Measurements from ENCODE around the gene SHROOM2.
"Not testable (repeated sequence)": the region's sequence is repeated elsewhere in the genome, so short reads cannot be mapped to it uniquely, and the experiment has no call there.

The SHROOM2 gene

DNA sequence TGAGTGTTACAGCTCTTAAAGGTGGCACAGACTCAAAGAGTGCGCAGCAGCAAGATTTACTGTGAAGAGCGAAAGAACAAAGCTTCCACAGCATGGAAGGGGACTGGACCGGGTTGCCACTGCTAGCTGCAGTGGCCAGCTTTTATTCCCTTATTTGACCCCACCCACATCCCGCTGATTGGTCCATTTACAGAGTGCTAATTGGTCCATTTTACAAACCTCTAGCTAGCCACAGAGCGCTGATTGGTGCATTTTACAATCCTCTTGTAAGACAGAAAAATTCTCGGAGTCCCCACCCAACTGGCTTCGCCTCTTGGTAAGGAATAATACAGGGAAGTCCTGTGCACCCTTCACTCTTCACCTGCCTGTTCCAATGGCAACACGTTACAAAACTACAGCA lies 1.9 kb upstream of the SHROOM2 start:
- FAIRE-seq (no peak), DNase-seq (ENCODE audit: extremely low spot score, insufficient read length, low read depth) (no peak)

DNA sequence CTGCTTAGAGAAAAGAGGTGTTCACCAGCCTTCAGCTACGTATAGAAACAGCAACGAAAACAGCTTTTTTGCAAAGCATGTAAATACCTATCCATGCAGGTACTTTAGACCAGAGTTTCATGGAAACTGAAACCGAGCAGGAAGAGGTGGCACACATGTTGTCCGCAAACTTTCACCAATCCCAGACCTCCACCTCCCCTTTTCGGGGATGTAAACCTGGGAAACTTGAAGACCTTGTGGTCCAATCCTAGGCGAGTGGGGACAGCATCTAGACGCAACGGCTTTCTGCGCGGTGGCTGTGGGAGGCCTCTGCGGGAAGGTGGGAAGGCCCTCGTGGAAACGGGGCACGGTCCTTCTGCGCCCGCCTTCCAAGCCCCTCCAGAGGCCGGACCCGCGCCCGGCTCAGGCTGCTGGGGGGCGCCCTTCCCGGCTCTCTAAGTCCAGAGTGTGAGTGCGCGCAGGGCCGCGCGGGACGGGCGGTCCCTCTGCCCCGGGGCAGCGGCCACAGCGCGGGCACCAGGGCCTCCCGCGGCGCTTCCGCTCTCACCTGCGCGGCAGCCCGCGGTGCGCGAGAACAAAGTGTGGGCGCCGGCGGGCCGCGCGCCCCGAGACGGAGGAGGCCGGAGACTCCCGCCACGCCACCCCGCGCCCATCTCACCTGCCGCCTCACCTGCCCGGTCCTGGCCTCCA lies 830 bp upstream of the SHROOM2 start:
- FAIRE-seq (no peak), DNase-seq (ENCODE audit: extremely low spot score, insufficient read length, low read depth) (no peak)

DNA sequence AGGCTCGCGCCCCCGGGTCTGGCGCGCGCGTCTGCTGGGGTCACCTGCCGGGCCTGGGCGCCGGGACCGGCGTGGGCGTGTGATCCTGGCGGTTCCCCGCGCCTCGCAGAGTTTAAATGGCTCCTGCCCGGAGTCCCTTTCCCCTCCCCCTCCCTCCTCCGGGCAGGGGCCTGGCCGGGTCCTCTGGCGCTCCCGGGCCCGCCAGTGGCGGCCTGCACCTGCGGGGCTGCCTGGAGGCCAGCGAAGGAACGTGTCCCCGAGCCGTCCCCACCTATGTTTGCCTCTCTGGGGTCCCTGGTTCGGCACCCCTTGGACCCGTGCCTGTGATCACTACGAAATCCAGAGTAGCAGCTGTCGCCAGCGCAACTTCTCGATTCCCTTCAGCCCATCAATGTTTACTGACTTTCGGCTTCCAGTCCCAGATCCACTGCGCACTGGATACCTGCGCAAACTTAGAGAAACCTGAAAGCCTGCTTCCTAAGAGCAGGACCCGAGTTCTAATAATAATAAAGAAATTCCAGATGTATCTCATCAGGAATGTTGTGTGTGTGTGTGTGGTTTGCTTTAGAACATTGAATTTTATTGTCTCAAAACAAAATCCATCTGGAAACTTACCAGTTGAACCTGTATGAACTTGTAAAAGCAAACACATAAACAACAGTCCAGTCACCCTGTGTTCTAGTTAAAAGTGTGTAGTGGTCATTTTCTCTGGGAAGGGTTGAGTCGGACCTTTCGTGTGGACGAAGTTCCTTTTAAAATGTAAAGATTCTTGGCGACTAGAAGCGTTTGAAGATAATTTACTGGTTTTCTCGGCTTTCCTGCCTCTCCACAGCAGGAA lies 788 bp downstream of the SHROOM2 start:
- FAIRE-seq (no peak), DNase-seq (ENCODE audit: extremely low spot score, insufficient read length, low read depth) (no peak)

DNA sequence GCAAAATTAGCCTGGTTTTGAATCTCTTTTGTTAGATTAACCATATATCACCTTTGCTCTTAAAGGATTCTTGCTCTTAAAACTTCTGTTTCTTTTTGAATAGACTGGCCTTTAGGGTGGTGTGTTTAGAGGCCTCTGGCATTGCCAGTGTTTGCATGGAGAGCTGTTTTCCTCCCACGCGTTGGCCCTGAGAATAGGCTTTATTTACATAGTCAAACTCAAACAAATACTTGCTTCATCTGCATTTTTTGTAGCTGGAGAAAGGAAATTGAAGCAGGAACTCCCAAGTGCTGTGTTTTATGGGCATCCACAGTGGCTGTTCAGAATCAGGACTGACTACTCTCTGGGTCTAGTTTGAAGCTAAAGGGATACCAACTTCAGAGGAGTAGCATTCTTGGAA lies 2.7 kb downstream of the SHROOM2 start:
- DNase-seq (ENCODE audit: extremely low spot score, insufficient read length, low read depth) (no peak), FAIRE-seq (no peak)

DNA sequence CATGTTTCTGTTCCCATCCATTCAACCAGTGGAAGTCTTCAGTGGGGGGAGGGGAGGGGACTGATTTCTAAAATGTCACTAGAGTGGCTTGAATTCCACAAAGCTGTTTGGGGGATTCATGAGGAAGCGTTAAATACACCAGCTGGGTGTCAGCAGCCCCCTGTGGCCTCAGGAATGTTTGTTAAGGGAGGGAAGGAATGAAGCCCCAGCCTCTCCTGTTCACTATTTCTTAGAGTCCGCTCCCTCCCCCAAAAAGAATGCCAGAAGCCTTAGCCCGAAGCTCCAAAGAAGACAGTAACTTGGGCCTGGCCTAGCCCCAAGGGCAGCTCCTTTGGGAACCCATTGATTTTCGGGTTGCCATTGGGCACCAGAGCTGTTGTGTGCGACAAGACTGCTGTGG lies 3.3 kb downstream of the SHROOM2 start:
- FAIRE-seq (no peak), DNase-seq (ENCODE audit: extremely low spot score, insufficient read length, low read depth) (no peak)

DNA sequence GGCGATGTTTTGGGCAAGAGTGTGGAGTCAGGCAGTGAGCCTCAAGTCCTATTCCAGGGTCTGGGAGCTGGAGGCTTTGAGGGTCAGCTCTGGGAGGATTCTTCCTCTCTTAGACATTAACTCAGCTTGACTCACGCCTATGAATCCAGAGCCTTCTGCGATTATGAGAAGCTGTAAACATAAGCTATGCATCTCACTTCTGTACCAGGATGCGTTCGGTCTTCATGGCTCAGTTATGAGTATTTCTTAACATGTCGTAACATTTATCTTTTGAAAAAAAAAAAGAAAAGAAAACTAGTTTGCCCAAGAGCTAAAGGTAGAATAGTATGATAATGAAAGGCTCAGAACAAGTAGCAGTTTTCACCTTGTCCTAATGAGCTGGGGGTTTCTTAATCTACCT lies 4.6 kb downstream of the SHROOM2 start:
- no peak for DNase-seq (ENCODE audit: extremely low spot score, insufficient read length, low read depth)

DNA sequence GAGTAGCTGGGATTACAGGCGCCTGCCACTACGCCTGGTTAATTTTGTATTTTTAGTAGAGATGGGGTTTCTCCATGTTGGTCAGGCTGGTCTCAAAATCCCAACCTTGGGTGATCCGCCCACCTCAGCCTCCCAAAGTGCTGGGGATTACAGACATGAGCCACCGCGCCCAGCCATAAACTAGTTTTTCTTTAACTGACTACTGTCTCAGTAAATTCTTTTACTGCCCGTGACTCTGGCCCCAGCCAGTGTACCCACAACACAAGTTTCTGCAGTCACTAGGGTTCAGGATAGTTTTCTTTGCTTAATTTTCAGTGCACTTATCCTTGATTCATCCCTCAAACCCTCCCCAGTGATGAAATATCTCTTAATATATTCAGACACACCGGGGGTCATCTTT lies 8.3 kb downstream of the SHROOM2 start:
- no peak for DNase-seq (ENCODE audit: extremely low spot score, insufficient read length, low read depth)
- FAIRE-seq: no peak

More for the DNA sequence above, 4.6 kb downstream of the SHROOM2 start:
- FAIRE-seq: no peak

DNA sequence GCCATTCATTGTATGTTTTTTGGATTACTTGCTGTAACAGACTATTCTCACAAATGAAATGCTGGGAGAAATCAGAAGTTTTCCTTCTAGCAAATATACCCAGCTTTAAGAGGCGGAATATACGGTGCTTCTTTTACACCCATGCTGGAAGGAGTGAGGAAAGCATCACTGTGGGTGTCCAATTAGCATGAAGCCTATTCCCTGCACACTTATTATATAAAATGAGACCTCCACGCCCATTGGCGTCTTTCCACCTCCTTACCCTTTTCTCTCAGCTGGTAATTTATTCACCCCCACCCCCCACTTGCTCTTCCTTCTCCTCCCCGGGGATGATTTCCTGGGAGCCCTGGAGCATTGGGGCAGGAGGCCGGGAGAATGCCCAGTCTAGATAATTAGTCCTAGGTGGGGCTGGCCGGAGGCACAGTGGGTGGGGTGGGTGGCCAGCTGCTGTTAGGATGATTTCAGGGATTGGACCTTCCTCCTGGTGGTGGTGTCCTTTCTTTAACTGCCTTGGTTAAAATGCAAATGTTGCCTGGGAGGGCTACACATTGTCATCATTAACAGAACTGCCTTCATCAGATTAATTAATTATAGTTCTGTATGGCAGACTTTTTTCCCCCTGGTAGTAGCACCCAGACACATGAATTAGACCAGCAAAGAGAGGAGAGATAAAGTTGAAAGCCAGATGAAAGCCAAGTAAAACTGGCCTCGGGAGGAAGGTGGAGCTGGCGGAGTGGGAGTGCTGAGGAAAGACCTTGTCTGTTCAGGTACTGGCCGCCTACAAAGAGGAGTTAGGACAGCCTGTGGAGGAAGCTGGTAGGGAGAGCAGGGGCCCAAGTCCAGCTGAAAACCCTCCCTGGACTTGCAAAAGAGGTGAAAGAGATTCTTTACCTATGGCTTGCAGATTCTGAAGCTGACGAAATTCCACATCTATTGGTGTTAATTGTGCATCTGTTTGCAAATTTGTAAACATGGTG lies 11.4 kb downstream of the SHROOM2 start:
- FAIRE-seq: no peak

DNA sequence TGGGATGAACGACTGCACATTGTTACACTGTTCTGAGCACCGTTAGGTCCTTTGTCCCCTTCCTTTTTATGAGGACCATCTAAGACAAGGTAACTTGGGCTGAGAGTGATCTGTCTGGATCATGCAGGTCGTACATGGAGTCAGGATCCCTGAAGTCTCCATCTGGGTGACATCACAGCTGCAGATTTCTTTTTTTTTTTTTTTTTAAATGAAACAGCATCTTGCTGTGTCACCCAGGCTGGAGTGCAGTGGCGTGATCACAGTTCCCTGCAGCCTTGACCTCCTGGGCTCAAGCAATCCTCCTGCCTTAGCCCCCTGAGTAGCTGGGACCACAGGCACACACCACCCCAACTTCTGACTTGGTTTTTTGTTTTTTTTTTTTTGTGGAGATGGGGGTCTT lies 16.5 kb downstream of the SHROOM2 start:
- FAIRE-seq: no peak

More for the DNA sequence above, 11.4 kb downstream of the SHROOM2 start:
- DNase-seq (ENCODE audit: extremely low spot score, insufficient read length, low read depth): no peak

DNA sequence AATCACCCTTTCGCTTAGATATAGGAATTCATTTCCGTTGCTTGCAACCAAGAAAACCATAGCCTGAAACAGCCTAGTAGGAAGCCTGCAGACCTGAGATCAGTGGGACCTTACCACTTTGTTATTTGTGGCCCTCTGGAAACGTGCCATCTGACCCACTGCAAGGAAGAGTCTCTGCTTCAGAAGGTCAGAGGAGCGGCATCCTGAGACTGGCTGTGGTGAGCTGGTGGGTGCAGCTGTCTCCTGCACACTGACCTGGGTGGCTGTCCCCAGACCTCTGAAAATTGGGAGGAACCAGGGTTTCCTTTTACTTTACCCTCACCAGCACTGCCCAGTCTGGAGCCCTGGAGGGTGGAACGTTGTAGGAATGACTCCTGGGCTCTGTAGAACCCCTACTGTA lies 18.2 kb downstream of the SHROOM2 start:
- no peak for FAIRE-seq

More for the DNA sequence above, 16.5 kb downstream of the SHROOM2 start:
- DNase-seq (ENCODE audit: extremely low spot score, insufficient read length, low read depth): no peak

DNA sequence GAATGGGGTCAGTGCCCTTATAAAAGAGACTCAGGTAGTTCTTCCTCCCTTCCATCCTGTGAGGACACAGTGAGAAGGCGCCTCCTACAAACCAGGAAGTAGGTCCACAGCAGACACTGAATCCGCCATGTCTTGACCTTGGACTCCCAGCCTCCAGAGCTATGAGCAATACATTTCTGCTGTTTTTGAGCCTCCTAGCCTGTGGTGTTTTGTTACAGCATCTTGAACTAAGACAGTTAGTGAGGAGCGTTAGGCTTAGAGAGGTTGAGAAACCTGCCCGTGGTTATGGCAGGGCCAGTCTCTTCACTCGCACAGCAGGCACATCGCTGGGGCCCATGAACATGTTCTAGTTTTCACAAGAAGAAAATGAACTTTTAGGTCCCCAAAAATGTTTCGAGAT lies 19.7 kb downstream of the SHROOM2 start:
- DNase-seq (ENCODE audit: extremely low spot score, insufficient read length, low read depth) (no peak), FAIRE-seq (no peak)

More for the DNA sequence above, 18.2 kb downstream of the SHROOM2 start:
- no peak for DNase-seq (ENCODE audit: extremely low spot score, insufficient read length, low read depth)

DNA sequence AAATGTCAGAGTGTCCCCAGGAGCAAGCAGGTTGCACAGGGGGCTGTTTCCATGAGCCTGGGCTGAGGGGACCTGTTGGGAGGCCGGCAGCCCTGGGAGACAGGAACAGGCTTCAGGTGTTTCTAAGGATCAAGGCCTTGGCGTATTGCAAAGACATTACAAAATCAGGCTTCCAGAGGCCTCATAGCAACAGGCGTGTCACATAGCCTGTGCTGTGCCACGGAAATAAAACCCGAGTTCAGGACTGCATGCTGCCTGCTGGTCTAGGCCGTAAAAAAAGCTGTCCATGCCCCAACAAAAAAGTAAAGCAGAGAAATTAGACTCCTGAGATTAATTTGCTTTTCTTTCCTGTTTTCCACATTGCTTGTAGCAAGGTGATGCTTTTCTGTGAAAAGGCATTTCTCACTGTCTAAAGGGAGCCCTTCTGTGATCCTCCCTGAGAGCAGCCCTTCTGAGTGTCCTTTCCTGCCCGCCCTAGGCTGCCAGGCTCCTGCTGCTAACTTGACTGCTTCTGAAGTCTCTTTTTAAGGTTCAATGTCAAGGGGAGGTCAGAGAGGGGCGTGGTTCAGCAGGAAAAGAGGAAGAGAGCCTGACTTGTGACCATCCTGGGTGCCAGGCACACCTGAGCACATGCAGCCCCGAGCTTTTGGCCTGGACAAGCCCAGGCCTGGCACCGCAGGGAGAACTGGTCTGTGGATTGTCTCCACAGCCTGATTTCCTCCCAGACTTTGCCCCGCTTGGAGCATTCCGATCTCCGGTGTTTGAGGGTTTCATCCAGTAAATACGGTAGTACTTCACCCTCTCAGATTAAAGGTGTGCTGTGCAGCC lies 21.3 kb downstream of the SHROOM2 start:
- DNase-seq (ENCODE audit: extremely low spot score, insufficient read length, low read depth) (no peak), FAIRE-seq (no peak)

DNA sequence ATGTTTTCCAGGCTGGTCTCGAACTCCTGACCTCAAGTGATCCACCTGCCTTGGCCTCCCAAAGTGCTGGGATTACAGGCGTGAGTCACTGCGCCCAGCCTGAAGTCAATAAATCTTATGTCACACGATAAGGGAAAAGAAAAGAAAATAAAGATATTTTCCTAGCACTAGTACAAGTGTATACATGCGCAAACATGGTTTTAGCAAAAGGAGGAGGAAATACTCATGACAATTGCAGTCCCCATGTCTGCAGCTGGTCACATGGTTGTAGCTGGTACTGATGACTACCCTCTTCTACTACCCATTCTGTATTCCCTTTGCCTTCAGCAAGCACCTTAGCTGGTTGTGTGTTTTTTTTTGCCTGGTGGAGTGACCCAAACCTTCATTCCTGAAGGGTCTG lies 23.6 kb downstream of the SHROOM2 start:
- not testable (repeated sequence) for FAIRE-seq; DNase-seq (ENCODE audit: extremely low spot score, insufficient read length, low read depth)

DNA sequence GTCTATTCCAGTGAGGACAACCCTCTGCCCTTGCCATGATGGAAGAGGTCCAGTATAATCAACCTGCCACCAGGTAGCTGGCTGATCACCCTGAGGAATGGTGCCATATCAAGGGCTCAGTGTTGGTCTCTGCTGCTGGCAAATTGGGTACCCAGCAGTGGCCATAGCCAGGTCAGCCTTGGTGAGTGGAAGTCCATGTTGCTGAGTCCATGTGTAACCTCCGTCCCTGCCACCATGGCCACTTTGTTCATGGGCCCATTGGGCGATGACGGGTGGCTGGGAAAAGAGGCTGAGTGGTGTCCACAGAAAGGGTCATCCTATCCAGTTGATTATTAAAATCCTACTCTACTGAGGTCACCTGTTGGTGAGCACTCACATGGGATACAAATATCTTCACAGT lies 24.9 kb downstream of the SHROOM2 start:
- DNase-seq (ENCODE audit: extremely low spot score, insufficient read length, low read depth); FAIRE-seq: not testable (repeated sequence)

DNA sequence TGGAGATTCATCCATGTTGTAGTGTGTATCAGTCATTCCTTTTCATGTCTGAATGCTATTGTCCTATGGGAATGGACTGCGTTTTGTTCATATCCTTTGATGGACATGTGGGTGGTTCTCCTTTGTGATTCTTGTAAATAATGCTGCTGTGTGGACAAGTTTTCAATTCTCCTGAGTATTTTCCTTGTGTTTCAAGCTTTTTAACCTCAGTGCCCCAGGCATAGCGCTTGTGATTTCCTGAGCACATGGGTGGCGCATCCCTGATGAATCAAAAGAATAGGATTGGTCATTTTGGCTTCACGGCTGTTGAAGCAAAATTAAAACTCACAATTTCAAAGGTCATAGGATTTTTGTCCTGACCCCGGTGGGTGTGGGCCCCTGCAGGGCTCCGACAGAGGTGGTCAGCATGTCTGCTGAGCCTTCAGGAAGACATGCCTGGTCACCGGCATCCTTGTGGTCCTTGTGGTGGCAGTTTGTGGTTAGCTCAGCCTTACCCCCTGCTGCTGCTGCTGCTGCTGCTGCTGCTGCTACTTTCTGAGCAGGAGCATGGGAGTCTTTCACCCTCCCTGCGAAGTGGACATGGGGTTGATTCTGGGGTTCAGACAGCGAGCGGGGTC lies 30.0 kb downstream of the SHROOM2 start:
- FAIRE-seq (no peak), DNase-seq (ENCODE audit: extremely low spot score, insufficient read length, low read depth) (no peak)

DNA sequence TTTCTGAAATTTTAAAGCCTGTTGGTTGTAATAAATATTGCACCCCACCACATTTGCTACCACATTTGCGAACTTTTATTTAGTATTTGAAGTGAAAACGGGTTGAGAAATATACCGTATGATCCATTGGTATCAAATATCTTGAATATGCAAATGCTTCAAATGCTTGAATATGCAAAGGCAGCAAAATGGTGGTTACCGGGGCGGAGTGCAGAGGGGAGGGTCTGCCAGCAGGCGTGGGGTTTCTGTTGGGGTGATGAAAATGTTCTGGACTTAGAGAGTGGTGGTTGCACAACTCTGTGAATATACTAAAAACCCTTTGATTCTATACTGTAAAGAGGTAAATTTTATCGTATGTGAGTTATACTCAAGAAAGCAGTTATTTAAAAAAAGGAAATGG lies 35.3 kb downstream of the SHROOM2 start:
- FAIRE-seq (no peak), DNase-seq (ENCODE audit: extremely low spot score, insufficient read length, low read depth) (no peak)

DNA sequence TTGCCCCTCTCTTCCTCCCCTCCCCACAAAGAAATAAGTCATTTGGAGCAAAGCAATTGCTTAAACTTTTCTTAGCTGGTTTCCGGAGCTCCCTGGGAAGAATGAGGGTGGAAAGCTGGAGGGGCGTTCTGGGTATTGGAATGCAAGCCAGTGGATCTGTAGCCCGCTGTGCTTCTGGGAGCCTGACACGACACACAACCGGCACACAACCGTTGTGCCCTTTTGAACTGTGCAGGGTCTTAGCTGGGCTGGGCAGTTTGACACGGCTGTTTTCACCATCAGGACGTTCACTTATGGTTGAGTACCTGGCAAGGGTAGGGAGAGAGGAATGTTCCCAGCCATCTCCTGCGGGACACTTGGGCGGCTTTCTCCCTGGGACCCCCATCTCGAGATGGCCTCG lies 38.3 kb downstream of the SHROOM2 start:
- DNase-seq (ENCODE audit: extremely low spot score, insufficient read length, low read depth) (no peak), FAIRE-seq (no peak)

DNA sequence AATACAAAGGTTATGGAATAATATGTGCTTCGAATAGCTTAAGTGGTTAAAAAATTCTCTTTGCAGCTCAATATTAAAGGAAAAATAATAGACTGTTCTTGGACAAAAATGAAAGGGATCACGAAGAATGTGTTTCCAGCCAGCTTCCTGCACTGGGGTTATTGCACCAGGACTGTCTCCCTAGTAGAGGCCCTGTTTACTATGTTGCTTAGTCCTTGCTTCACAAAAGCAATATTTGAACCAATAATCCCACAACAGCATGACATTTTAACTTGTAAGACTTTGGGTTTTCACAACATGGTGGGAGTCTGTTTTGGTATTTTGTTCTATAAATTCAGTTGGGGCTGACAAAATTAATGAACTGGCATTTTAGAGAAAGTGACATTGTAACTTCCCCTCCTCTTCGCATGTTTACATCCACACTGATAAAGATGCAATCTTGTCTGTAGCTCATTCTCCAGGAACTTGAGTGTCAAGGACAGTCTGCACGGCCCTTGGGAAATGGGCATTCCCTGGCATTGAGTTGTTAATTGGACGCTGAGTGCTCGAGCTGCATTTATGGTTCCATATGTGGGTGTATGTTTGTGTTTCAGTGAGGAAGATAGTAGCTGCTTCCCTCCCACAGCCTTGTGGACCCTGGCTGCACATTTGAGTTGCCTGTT lies 39.0 kb downstream of the SHROOM2 start:
- DNase-seq (ENCODE audit: extremely low spot score, insufficient read length, low read depth) (no peak), FAIRE-seq (no peak)

DNA sequence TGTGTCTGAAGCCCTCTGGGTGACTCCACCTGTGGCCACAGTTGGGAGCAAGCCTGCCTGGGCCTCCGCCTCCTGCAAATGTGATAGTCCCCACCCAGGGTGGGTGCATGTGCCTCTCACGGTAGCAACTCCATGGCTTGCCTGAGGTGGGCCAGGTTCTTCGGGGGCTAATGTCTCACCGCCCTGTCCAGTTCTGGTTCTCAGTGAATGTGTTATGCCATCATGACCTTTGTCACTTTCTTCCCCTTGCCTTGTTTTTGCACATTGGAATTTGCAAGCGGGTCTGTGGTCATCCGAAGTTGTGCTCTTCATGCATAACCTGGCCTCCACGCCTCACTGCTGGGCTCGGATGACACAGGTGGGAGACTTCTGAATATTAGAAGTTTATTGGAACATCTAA lies 39.7 kb downstream of the SHROOM2 start:
- FAIRE-seq: no peak
- DNase-seq (ENCODE audit: extremely low spot score, insufficient read length, low read depth): no peak
